22Rv1 (cell line): ENCODE measurements around the gene IAH1.

Experiments
- ZFX ChIP-seq: fragments of 450-650 bp; IDR thresholded peaks from 2 replicates; pipeline ENCODE4 v1.6.1; 2017; ENCODE audit warnings: antibody characterized with exemption, borderline replicate concordance
- TF ChIP-seq, protein P1 (sequence below): fragments of 450-650 bp; IDR thresholded peaks from 2 replicates; pipeline ENCODE4 v1.5.1; 2017; ENCODE audit warnings: mild to moderate bottlenecking

DNA sequence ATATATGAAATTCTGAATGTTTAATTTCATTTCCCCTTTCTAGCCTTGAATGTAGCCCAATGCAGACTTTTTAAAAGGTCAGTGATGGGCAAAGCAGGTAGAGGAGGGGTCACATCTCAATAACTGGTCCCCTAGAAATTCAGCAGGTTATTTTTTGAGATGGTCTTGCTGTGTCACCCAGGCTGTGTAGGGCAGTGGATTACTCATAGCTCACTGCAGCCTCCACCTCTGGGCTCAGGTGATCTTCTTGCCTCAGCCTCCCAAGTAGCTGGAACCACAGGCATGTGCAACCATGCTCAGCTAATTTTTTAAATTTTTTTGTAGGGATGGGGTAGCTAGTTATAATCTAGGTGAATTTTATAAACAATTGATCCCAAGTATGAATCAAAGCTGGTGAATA is 8.8 kb downstream of the IAH1 start:
- TF ChIP-seq, protein P1, sequence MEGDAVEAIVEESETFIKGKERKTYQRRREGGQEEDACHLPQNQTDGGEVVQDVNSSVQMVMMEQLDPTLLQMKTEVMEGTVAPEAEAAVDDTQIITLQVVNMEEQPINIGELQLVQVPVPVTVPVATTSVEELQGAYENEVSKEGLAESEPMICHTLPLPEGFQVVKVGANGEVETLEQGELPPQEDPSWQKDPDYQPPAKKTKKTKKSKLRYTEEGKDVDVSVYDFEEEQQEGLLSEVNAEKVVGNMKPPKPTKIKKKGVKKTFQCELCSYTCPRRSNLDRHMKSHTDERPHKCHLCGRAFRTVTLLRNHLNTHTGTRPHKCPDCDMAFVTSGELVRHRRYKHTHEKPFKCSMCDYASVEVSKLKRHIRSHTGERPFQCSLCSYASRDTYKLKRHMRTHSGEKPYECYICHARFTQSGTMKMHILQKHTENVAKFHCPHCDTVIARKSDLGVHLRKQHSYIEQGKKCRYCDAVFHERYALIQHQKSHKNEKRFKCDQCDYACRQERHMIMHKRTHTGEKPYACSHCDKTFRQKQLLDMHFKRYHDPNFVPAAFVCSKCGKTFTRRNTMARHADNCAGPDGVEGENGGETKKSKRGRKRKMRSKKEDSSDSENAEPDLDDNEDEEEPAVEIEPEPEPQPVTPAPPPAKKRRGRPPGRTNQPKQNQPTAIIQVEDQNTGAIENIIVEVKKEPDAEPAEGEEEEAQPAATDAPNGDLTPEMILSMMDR: no peak
- no peak for TF ChIP-seq ZFX
